SKM-1 treated with dmso at 0.1 percent for 144 hours (cell line): Measurements from ENCODE around the gene ACP3.
A peak's percentile ranks its signal among the peaks of the same experiment; 100 is the strongest.
"Not testable (repeated sequence)": the region's sequence is repeated elsewhere in the genome, so short reads cannot be mapped to it uniquely, and the experiment has no call there.

ENCODE experiments used
- DNase-seq: peaks from one replicate; lab custom pipeline; 2025; ENCODE audit not compliant: unreplicated experiment; lab: John Stamatoyannopoulos, UW

ACP3 gene, protein sequence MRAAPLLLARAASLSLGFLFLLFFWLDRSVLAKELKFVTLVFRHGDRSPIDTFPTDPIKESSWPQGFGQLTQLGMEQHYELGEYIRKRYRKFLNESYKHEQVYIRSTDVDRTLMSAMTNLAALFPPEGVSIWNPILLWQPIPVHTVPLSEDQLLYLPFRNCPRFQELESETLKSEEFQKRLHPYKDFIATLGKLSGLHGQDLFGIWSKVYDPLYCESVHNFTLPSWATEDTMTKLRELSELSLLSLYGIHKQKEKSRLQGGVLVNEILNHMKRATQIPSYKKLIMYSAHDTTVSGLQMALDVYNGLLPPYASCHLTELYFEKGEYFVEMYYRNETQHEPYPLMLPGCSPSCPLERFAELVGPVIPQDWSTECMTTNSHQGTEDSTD

DNA sequence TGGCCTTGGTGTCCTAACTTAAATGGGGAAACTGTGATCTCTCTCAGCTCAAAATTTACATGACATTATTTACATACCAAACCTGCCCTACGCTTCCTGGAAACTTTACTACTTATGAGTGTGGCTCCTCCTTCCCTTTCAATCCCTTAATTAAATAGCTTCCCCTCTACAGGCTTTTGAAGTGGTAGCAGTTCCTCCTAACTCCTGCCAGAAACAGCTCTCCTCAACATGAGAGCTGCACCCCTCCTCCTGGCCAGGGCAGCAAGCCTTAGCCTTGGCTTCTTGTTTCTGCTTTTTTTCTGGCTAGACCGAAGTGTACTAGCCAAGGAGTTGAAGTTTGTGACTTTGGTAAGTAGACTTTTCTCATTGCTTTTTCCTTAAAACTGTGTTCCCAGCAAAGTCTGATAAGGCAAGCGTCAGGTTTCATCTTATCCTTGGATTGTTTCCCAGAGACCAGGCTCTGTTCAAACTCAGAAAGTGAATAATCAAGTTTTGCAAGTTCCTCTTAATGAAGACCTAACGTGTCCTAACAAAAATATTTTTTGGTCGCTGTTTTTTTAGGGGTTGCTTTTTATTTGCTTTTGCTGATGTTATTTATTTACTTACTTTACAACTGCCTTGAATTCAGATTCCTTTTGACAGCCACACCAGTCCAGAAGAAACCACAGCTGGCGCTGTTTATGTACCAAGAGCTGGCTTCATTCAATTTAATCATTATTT, at the start of gene ACP3:
TSS of gene ACP3 (plus strand) at position 179 of the 720 bp plus-strand sequence. CDS start at position 229, 50 bp downstream.
- peak; percentile 99 for DNase-seq

DNA sequence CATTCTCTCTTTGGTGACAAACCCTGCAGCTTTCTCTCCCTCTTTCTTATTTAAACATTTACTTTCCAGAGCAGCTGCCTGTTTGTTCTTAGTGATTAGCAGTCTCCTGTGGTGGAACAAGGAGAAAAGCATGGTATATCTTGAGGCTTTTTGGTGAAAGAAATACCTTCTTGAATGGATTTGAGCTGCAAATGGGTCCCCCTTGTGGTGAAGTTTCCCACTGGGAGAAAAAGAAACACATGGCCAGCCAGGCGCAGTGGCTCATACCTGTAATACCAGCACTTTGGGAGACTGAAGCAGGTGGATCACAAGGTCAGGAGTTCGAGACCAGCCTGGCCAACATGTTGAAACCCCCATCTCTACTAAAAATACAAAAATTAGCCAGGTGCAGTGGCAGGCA, 48.3 kb upstream of the ACP3 start:
- peak; percentile 34 for DNase-seq

DNA sequence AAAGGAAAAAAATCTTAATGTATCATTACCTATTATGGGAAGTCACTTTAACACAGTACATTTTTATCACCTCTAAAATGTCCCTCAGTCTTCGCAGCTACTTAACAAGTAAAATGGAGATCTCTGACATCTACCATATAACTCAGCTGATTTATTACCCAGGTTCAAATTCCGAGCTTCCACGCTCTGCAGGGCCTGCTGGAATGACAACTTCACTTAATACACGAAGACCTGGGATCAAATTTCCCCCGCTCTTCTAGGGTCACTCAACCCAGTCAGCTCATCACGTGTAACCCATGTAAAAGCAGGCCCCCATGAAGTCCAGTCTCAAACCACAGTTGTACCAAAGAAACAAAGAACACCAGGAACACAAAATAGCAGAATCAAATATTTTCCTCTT, 44.2 kb upstream of the ACP3 start:
- DNase-seq: no peak

DNA sequence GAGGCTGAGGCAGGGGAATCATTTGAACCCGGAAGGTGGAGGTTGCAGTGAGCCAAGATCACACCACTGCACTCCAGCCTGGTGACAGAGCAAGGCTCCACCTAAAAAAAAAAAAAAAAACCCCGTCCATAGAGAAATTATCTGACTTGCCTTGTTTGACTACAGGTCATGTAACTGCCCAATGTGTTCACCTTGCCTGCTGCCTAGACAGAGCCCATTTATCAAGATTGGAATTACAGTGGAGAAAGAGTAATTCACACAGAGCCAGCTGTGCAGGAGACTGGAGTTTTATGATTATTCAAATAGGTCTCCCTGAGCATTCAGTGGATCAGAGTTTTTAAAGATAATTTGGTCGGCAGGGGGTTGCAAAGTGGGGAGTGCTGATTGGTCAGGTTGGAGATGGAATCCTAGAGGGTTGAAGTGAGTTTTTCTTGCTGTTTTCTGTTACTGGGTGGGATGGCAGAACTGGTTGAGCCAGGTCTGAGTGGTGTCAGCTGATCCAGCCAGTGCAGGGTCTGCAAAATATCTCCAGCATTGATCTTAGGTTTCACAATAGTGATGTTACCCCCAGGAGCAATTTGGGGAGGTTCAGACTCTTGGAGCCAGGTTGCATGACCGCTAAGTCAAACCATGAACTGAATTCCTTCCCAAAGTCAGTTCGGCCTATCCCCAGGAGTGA, 40.8 kb upstream of the ACP3 start:
- DNase-seq: no peak

DNA sequence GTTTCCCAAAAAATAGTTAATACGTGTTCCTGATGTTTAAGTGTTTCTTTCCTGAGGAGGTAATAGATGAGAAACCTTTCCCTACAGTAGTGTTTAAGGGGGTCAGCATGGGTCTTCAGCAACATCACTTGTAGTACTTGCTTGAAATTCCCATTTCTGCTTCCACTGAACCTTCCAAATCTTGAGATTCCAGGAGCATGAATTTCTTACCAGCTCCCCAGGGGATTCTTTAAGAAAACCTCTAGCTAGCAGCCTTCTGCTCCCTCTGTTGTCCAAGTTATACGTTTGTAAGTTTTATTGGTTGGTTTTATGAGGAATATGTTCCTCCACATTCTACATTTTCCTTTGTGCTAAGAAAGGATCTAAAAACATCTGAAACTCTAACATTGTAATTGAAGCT, 38.2 kb upstream of the ACP3 start:
- no peak for DNase-seq

DNA sequence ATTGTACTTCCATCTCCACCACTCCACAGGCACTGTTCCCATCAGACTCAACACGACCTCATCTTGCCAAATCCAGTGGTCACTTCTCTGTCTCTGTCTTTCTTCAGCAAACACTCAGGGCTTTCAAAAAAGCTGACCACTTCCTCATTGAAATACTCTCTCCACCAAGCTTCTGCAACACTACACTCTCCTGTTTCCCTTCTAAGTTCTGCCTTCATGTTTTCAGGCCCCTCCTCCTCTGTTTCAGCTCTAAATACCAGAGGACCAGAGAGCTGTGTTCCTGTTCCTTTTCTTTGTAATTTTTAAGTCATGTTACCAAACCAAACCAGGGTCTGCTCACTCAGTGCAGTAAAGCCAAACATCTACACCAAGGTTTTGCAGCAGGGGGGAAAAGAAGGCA, 33.8 kb upstream of the ACP3 start:
- peak; percentile 100 for DNase-seq

DNA sequence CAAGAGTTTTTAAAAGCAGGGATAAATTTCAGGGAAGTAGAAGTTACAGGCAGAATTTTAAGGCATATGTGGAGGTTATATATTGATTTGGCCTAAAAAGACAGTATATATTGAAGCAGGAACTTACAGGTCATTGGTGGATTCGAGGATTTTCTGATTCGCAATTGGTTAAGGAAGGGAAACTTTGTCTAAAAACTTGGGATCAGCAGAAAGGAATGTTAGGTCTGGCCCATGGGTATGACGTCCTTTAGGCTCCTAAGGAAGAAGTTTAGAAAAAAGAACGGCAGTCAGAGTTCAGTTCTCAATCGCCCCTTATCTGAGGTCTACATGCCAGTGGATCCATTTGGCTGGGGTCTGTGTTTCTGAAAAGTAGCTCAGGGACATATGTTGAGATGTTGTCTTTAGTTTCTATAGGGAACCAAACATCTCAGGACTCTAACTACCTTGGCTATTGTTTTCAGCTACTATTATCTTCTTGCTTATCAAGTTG, 33.2 kb upstream of the ACP3 start:
- DNase-seq: no peak

DNA sequence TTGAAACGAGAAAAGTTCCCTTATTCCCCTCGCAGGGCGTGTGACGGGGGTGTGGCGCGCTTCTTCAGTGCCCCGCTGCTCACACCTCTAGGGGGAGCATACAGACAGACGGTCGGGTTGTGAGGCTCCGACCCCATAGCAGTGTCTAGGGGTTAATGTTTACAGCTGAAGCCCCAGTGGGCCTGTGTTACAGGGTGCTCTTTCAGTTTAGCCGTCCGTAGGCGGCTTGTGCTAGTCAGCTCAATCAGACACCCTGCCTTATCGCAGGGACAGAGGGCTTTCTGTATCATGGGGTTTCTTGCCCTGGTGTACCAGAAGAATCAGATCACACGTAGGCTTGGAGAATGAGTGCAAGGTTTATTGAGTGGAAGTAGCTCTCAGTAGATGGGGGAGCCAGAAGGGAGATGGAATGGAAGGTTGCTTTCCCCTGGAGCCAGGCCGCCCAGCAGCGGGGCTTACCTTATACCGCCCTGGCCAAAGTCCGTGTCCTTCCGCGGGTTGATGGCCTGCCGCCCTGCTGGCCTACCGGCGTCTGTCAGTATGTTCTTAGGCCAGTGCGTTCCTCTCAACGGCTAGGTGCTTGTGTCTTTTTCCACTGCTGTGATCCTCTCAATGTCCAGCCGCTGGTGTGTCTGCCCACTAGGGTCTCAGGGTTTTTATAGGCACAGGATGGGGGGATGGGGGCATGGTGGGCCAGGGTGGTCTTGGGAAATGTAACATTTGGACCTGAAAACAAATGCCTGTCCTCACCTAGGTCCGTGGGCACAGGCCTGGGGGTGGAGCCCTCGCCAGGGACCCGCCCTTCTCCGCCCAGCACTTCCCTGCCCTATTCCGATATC, 32.2 kb upstream of the ACP3 start:
- no peak for DNase-seq

DNA sequence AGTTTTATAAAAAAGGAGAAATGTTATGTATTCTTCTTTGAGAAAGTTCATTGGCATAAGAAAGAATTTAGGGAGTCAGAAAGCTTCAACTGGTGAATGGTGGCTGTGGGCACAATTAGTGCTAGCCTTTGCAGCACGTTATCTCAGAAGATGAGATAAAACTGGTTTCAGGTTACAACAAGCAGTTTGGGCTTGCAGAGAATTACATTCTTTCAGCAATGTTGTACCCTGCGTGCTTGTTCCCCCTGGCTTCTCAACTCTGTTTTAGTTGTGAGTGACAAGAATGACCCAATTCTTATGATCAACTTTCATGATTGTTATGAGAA, 31.6 kb upstream of the ACP3 start:
- no peak for DNase-seq

DNA sequence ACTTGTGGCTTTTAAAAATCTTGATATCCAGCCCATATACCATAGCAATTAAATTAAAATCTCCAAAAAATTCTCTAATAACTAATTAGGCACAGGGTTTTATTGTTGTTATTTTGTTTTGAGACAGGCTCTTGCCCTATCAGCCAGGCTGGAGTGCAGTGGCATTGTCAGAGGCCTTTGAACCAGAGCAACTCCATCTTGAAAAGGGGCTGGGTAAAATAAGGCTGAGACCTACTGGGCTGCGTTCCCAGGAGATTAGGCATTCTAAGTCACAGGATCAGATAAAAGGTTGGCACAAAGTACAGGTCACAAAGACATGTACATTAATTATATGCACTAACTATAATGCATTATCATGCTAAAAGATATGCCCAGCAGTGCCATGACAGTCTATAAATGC, 31.2 kb upstream of the ACP3 start:
- no peak for DNase-seq

DNA sequence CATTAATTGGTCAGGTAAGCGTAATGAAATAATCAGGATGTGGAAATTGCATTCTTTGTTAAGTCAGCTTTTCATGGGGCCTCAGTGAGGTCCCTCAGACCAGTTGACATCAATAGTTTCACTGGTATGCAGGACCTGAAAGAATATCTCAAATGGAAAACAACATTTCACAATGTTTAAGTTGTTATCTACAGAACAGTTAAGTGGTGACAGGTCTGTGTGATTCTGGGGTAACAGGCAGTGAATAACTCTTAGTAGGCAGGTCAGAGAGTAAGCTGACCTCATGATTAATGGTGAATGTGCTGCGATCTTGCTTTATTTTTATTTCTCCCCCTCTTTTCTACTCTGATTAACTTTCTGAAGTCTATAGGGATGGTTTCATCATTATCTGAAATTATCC, 28.9 kb upstream of the ACP3 start:
- no peak for DNase-seq

DNA sequence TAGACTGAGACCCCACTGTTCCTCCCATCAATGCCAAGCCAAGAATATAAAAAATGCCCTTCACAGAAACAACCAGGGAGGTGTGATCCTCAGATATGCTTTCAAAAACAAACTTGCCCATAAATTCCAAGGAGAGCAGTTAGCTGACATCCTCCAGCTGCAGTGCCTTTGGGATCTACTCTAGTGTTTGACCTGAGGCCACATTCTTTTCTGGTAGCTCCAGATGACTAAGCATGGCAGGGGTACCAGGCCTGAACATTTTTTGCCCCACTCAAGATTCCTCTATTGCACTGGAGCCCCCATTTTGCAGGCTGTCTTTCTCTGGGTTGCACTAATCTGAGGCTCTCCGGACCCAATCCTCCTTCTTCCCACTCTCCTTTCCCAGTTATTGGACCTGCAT, 27.9 kb upstream of the ACP3 start:
- DNase-seq: no peak

DNA sequence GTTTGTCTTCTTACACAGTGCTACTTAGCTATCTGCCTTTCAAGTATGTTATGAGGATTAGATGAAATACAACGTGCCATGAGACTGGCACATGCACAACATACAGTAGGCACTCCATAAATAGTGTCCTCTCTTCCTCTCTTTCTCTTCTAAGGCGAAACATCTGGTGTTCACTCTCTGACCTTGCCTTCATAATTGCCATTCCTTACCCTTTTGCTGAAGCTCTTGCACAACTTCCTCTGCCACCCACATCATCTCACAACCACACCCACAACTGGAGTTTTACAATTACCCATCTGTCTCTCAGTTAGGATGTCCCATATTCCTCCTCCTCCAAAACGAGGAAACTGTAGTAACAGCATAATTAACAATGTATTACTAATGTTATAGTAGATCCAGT, 26.4 kb upstream of the ACP3 start:
- DNase-seq: peak; percentile 97

DNA sequence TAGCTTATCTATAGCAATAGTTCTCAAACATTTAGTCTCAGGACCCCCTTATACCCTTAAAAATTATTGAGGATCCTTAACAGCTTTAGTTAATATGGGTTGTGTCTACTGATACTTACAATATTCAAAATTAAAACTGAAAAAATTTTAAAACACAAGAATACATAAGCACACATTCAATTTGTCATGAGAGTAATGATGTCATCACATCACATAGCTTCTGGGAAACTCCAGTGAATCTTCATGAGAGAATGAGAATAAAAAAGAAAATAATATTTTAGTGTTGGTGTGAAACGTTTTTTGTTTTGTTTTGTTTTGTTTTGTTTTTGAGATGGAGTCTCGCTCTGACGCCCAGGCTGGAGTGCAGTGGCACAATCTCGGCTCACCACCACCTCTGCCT, 25.2 kb upstream of the ACP3 start:
- DNase-seq: no peak

DNA sequence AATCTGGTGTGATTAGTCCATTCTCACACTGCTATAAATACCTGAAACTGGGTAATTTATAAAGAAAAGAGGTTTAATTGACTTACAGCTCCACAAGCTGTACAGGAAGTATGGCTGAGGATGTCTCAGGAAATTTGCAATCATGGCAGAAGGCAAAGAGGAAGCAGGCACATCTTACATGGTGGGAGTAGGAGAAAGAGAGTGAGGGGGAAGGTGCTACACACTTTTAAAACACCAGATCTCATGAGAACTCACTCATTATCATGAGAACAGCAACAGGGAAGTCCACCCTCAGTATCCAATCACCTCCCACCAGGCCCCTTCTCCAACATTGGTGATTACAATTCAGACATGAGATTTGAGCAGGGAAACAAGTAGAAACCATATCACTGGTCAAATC, 24.0 kb upstream of the ACP3 start:
- peak; percentile 81 for DNase-seq

DNA sequence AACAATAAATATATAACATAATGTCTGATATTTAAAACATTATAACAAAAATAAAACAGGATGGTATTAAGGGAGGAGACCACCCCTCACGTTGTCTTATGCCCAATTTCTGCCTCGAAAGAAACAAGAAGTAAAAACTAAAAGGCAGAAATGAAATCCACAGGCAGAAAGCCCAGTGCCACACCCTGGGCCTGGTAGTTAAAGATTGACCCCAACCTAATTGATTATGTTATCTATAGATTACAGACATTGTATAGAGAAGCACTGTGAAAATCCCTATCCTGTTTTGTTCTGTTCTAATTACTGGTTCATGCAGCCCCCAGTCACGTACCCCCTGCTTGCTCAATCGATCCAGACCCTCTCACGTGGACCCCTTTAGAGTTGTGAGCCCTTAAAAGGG, 22.3 kb upstream of the ACP3 start:
- no peak for DNase-seq

DNA sequence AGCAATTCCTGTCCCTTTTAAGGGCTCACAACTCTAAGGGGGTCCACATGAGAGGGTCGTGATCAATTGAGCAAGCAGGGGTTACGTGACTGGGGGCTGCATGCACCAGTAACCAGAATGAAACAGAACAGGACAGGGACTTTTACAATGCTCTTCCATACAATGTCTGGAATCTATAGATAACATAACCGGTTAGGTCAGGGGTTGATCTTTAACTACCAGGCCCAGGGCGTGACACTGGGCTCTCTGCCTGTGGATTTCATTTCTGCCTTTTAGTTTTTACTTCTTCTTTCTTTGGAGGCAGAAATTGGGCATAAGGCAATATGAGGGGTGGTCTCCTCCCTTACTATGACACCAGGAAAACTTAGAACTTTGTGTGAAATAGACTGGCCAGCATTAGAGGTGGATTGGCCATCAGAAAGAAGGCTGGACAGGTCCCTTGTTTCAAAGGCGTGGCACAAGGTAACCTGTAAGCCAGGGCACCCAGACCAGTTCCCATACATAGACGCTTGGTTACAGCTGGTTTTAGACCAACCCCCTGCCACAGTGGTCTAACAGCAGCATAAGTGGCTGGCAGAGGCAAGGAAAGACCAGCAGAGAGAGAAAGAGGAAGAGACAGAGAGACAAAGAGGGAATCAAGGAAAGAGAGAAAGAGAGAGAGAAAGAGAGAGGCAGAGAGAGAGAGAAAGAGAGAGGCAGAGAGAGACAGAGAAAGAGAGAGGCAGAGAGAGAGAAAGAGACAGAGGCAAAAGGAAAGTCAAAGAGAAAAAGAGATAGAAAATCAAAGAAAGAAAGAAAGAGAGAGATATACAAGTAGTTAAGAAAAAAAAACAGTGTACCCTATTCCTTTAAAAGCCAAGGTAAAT, 13.6 kb upstream of the ACP3 start:
- not testable (repeated sequence) for DNase-seq

DNA sequence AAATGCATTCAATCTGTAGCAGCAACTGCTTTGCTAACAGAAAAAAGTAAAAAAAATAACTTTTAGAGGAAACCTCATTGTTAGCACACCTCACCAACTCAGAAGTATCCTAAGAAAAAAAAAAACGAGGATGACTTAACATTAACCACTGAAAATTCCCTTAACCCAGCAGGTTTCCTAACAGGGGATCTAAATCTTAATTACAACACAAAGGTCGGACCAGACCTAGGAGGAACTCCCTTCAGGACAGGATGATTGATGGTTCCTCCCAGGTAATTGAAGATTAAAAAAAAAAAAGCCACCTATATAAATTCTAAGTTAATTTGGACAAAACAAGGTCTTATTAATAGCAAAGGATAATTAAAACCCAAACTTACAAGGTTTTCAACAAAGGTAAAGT, 12.9 kb upstream of the ACP3 start:
- not testable (repeated sequence) for DNase-seq

DNA sequence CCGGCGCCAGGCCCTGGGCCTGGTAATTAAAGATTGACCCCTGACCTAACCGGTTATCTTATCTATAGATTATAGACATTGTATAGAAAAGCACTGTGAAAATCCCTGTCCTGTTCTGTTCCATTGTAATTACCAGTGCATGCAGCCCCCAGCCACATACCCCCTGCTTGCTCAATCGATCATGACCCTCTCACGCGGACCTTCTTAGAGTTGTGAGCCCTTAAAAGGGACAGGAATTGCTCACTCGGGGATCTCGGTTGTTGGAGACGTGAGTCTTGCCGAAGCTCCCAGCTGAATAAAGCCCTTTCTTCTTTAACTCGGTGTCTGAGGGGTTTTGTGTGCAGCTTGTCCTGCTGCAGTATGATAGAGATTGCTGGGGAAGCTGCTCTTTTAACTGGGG, 7.2 kb upstream of the ACP3 start:
- not testable (repeated sequence) for DNase-seq

DNA sequence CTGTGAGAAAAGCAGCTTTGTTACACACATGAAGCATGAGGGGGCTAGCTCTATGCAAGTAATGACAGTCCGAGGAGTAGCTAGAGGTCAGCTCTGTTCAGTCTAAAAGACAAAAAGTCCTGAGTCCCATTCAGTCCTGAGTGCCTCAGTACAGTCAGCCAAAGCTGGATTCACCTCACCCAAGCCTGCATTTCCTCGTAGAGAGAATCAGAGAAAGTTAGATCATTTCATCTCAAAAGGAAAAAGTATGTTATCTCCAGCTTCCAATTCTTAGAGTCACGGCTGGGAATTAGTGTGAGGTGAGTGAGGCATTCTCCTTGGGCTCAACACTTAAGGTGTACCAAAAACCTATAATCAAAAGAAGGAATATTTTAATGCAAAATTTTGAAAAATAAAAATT, 5.9 kb upstream of the ACP3 start:
- DNase-seq: no peak
